GM19043 (cell line): Measurements from ENCODE around the gene ZMIZ1.

Experiments
- ATAC-seq: cut with Tn5 transposase; IDR thresholded peaks from one replicate; pipeline ENCODE4 v1.9.1; 2021; ENCODE audit warnings: low read depth; ENCODE audit not compliant: unreplicated experiment

Gene ZMIZ1

DNA sequence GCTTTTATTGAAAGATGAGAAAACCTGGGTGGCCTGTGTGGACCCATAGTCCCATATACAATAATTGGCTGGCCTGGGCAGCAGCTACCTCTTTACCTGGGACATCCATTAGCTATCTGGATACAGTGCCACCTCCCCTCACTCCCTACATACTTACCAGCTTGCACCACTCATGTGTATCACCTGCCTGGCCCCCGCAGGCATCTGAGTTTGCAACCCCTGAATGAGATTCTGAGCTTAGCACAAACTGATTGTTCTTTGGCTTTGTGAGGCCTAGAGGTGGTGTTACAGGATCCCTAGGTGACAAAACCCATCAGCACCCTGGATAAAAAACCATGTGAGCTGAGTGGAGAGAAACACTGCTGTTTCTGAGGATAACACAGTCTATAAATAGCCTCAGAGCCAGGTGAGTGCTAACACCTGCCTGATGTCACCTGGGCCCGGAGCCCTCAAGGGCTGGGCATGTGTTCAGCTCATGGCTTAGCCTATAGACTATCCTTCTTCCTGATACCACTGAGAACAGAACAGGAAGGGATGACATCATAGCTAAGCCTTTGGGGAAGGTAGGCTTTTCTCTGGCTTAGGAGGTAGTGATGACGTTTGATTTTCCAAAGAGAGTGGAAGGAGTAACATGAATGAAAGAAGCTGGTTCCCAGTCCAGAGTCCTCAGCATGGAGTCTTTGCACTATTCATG lies 275.9 kb downstream of the ZMIZ1 start:
- ATAC-seq, result no peak

DNA sequence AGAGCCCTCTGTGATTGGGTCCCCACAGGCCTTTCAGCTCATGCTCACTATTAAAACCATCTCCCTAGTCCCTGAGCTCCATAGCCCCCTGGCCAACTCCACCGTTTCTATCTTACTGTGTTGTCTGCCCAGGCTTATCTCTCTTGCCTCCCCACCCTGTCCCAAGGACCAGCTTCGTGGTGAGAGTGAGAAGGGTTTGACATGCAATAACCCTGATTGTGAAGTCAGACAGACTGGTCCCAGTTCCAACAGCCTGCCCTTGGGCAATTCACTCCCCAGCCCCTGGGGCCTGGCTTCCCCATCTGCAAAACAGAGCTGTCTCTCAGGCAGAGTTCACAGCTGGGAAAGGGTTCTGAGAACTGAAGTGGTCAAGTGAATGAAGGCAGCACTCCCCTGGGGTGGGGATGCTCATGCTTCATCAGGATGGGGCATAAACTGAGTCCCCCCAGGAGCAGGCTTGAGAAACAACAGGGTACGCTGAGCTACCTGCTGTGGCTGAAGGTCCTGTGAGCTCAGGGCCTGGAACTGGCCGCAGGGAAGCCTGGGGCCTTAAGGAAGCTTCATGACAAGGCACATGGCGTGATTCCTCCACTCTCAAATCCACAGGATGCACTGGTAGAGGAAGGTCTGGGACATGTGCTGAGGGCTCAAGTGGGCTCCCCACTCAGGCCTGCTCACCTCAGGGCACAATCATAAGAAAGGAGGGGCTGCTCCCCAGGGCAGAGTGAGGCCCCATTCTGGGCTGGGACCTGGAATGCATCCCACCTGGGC lies 276.7 kb downstream of the ZMIZ1 start:
- ATAC-seq, result no peak

DNA sequence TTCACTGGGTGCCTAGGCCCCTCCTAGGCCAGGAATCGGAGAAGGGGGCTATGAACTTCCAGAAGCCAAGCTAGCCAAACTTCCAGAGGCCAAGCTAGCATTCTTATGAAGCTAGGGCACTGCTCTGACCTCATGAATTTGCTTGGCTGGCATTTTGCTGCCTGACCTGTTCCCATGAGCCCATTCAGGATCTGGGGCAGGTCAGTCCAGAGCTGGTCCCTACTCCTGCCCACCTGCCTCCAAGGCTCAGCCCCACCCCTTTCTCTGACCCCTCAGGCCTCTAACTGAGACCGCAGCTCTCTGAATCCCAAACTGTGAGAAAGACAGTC lies 277.2 kb downstream of the ZMIZ1 start:
- ATAC-seq, result no peak

- no peak for ATAC-seq
Observed at GRCh38 chr10:79346388-79347225, 277.8 kb downstream of the ZMIZ1 start.

- ATAC-seq, result peak; percentile 82
Observed at GRCh38 chr10:79347226-79347893, 278.6 kb downstream of the ZMIZ1 start, which contains the start of gene PPIF. Gene PPIF (plus strand): TSS chr10:79347469. CDS start chr10:79347549, 80 bp downstream.

DNA sequence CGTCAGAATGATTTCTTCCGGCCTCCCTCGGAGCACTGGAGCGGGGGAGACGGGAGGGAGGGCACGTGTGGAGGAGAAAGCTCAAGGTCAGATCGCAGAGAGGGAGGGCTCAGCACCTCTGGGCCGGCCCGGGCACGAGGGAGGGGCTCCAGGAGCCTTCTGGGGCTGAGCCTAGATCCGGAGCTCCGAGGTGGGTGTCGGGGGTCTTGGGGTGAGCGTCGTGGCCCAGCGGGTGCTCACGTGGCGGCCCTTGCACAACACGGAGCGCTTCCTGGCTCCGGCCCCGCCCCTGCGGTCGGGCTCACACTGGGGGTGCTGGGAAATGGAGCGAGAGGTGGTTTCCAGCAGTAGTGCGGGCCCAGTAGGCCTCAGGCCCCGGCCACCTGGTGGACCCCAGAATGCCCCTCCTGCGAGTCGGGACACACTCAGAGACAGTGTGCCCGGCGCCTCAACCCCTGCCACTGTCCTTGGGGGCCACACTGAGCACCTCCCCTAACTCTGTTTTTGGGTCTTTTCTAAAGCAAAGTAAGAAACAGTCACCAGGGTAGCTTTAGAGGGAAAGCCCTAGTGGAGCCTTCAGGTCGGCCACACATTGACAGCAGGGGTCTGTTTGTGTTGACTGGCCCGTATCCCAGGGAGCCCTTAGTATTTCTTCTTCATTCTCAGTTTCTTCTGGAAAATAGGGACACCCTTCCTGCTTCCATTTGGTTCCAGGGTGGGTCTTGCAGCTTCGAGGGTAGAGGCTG lies 279.3 kb downstream of the ZMIZ1 start:
- peak; percentile 57 for ATAC-seq

- ATAC-seq, result no peak
Observed at GRCh38 chr10:79348640-79348988, 279.8 kb downstream of the ZMIZ1 start.

DNA sequence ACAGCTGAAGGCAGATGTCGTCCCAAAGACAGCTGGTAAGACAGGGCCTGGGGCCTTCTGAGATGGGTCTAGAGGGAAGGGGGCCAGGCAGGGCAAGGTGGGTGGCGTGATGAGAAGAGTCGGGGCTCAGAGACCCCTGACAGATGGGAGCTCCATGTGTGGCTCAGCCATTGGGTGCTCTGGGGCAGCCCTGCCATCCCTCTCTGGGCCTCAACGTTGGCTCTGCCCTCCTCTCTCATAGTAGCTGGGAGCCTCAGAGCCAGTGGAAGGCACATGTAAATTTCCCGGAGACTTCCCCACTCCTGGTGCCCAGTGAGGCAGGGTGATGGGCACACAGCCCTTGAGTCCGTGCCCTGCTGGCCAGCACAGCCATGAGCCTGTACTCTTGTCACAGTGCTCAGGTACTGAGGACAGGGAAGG lies 280.3 kb downstream of the ZMIZ1 start:
- ATAC-seq, result no peak

DNA sequence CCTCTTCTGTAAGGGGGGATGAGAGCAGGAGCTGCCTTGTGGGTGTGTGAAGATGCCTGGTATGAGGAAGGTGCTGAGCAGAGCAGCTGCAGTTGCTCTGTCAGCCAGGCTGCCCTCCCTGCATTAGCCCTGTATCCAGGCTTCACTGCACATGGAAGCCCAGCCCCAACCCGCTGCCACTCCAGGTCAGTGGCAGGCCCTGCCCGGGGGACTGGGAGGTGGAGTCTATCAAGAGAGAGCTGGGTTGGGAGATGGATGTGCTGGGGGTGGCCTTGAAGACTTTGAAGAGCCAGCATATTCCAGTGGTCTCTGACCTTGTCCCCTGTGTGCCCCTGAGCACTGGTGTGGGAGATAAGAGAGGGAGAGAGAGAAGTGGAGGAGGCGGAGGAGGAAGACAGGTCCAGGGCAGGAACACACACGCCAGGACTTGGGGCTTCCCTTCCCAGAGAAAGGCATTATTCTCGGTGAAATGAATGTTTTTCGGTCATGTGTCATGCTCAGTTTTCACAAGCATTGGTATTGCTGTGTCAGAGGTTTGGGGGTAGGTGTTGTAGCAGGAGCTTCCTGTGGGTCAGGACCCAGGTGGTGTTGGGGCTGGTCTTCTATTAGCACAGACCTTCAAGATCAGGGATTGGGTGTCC lies 281.1 kb downstream of the ZMIZ1 start:
- no peak for ATAC-seq

DNA sequence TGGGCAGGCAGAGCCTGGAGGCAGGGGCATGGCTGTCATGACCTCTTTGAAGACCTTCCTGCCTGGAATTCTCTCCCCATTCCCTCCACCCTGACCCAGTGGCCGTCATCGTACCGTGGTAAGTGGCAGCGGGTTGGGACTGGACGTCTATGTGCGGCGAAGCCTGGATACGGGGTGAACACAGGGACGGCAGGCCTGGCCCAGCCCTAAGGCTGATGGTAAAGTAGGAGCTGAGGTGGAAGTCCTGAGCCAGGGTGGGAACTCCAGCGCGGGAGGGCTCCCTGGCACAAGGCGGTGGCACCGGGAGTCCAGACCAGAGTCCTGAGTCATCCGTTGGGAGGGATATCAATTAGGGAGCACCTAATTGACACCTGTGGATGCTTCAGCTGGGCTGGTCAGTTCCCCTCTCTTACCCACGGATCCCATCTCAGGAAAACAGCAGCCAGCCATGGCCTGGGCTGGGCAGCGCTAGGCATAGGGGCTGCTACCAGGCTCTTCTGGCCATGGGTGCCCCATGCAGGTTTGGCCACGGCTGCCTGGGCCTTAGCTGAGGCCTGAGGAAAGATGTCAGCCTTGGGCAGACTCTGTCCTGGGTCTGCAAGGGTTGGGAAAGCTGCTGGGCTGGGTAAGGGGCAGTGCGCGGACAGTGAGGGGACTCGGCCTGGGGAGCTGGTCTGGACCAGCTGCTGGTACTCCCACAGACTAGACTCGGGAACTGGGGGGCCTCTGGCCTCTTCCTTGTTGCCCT lies 281.8 kb downstream of the ZMIZ1 start:
- ATAC-seq, result no peak

DNA sequence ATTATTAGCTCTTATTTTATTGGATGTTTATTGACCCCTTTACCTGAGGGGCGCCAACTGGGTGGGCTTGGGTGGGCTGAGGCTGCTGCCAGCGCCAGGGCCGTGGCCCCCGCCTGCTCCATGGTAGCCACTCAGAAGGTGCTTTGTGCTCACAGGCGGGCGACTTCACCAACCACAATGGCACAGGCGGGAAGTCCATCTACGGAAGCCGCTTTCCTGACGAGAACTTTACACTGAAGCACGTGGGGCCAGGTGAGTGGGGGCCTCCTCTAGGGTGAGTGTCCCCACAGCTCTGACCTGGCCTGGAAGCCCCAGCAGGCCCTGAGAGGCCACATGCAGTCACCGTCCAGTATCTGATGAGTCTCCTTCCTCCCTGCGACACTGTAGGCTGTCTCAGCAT lies 282.6 kb downstream of the ZMIZ1 start:
- ATAC-seq, result no peak

- no peak for ATAC-seq
Observed at GRCh38 chr10:79352035-79352877, 283.5 kb downstream of the ZMIZ1 start.

GRCh38 chr10:79353000-79353406 lies 284.2 kb downstream of the ZMIZ1 start:
- ATAC-seq, result no peak

DNA sequence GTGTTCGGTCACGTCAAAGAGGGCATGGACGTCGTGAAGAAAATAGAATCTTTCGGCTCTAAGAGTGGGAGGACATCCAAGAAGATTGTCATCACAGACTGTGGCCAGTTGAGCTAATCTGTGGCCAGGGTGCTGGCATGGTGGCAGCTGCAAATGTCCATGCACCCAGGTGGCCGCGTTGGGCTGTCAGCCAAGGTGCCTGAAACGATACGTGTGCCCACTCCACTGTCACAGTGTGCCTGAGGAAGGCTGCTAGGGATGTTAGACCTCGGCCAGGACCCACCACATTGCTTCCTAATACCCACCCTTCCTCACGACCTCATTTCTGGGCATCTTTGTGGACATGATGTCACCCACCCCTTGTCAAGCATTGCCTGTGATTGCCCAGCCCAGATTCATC lies 285.0 kb downstream of the ZMIZ1 start:
- ATAC-seq, result no peak

- ATAC-seq, result no peak
Observed at GRCh38 chr10:79354141-79354540, 285.4 kb downstream of the ZMIZ1 start.

DNA sequence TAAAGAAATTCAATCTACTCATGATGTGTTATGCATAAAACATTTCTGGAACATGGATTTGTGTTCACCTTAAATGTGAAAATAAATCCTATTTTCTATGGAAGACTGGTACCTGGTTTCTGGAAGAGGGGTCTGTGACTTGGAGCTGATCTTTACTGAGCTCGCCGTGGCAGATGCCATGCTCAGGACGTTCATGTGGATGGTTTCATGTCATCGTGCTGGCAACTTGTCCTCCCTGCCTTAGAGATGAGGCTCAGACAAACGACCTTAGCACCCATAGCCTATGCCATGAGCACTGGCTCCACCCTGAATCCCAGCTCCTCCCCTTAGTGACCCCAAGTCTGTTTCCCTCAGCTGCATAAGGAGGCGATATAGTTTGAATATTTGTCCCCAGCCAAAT lies 285.8 kb downstream of the ZMIZ1 start:
- no peak for ATAC-seq

DNA sequence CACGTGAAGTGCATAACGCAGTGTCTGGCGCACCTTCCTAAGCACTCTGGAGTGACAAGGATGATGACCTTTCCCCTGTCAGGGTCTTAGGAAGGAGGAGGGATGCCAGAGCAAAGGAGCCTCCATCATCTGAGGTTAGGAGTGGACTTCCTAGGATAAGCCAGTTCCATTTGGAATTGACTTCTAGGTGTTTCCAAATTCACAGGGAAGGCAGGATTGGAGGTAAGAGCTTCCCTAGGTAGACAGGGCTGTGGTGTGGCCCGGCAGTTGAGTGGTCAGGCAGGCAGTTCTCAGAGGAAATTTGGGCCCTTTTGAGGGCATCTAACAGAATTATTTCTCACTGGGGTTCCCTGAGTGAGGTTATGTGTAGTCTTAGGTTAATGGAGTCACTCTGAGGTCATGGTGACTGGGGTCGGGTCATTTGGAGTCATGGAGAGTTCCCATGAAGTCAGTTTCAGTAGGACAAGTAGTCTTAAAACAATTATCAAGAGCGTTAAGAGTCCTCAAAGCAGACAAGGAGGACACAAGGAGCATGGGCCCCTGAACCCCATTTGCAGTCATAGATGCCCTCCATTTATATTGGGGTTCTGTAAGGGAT lies 286.8 kb downstream of the ZMIZ1 start:
- no peak for ATAC-seq

DNA sequence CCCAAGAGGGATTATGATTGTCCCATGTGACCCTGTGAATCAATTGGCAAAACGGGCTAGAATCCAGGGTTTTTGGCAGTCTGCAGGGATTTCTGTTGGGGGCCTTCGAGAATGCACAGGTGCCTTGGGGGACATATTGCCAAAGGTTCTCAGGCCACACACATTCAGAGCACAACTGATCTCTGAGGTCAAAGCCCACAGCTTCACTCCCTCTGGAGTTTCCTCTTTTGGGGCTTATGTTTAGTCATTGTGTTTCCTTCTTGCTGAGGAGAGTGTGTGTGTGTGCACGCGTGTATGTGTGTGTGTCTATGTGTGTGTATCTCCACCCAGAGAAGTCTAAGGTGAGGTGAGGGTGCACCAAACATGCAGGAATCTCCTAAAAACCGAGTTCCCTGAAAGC lies 287.3 kb downstream of the ZMIZ1 start:
- ATAC-seq, result no peak
